Gastroesophageal sphincter (tissue), 3 donors: Measurements from ENCODE around the gene NAB1.

ENCODE experiments used
- CTCF ChIP-seq, 4 experiments: fragments of 200-600 bp in 2 of 4; fragments of 450-650 bp in 2 of 4; sonication (generic) in 1 of 4; IDR thresholded peaks; one replicate each; pipeline ENCODE4 v1.5.1; 2017 to 2019; ENCODE audit warnings: antibody characterized with exemption in 4 of 4, mild to moderate bottlenecking in 2 of 4, moderate library complexity in 2 of 4
- POLR2A ChIP-seq, 2 donors: fragments of 450-650 bp; IDR thresholded peaks; one replicate each; pipeline ENCODE4 v1.6.1; 2017; ENCODE audit warnings: antibody characterized with exemption in 2 of 2, mild to moderate bottlenecking in 2 of 2, moderate library complexity in 1 of 2

GRCh38 chr2:190636361-190636760, 12.5 kb upstream of the NAB1 start:
- TF ChIP-seq CTCF (IDR thresholded peaks at IDR 0.05): no peak
- TF ChIP-seq POLR2A (IDR thresholded peaks at IDR 0.05): no peak
